HepG2 (cell line): ENCODE measurements around the gene NUDT2. TPM values are rescaled to one million over a fixed set of nuclear protein-coding genes. Genes with fewer than 3 reads are reported as not detected.

Experiments
- ARHGAP35 ChIP-seq: sonication (generic); formaldehyde crosslinking; IDR thresholded peaks from 2 replicates; pipeline ENCODE4 v1.9.0; 2022; ENCODE audit warnings: mild to moderate bottlenecking, inconsistent platforms, moderate library complexity, missing genetic modification reagents, borderline replicate concordance
- ARID2 ChIP-seq: sonication (generic); formaldehyde crosslinking; IDR thresholded peaks from 2 replicates; pipeline ENCODE4 v1.8.1; 2022; ENCODE audit warnings: mild to moderate bottlenecking, missing genetic modification reagents, borderline replicate concordance
- CBFB ChIP-seq: sonication (generic); formaldehyde crosslinking; IDR thresholded peaks from 2 replicates; pipeline ENCODE4 v1.4.0; 2020; ENCODE audit warnings: missing genetic modification reagents
- JUNB ChIP-seq: sonication (generic); formaldehyde crosslinking; IDR thresholded peaks from 2 replicates; pipeline ENCODE4 v1.8.0; 2022; ENCODE audit warnings: missing genetic modification reagents, mild to moderate bottlenecking, borderline replicate concordance
- NFE2L1 ChIP-seq: sonication (generic); formaldehyde crosslinking; IDR thresholded peaks from 2 replicates; pipeline ENCODE4 v1.4.0; 2020; ENCODE audit warnings: missing genetic modification reagents, mild to moderate bottlenecking, borderline replicate concordance
- RCOR2 ChIP-seq: IDR thresholded peaks from 2 replicates; pipeline ENCODE4 v1.6.1; 2016; ENCODE audit warnings: missing biosample characterization, missing genetic modification reagents
- RELA ChIP-seq: sonication (generic); formaldehyde crosslinking; IDR thresholded peaks from 2 replicates; pipeline ENCODE4 v1.4.0; 2020; ENCODE audit warnings: missing genetic modification reagents
- SALL1 ChIP-seq: sonication (generic); formaldehyde crosslinking; IDR thresholded peaks from 2 replicates; pipeline ENCODE4 v1.8.0; 2022; ENCODE audit warnings: mild to moderate bottlenecking, missing genetic modification reagents
- ZNF737 ChIP-seq: sonication (generic); formaldehyde crosslinking; IDR thresholded peaks from 2 replicates; pipeline ENCODE4 v1.5.0; 2020; ENCODE audit warnings: missing genetic modification reagents, mild to moderate bottlenecking, borderline replicate concordance
- ZNF83 ChIP-seq: sonication (generic); formaldehyde crosslinking; IDR thresholded peaks from 2 replicates; pipeline ENCODE4 v1.4.0; 2020; ENCODE audit warnings: missing genetic modification reagents, mild to moderate bottlenecking, borderline replicate concordance
- polyA plus RNA-seq, 8 experiments: library from polyadenylated mRNA; depleted of rRNA in 3 of 8; stranded (reverse) in 7 of 8; unstranded in 1 of 8; fragments of >200 nt; fragmentation: Illumina TruSeq in 4 of 8; extraction: Trizol in 4 of 8; gene quantifications; 2 replicates each; pipeline versions ENCODE4 v1.2.1 to v1.2.3, GENCODE V29; 2011 to 2016; ENCODE audit warnings: low read depth in 4 of 8, missing spikeins in 1 of 8, mixed read lengths in 1 of 8; ENCODE audit not compliant: insufficient read depth in 1 of 8
- total RNA-seq, 5 experiments: library from RNA; depleted of rRNA; stranded (reverse); fragments of >200 nt; fragmentation: Illumina TruSeq; extraction: Trizol; gene quantifications; 2 replicates each; pipeline ENCODE4 v1.2.3, GENCODE V29; 2016; ENCODE audit warnings: low read depth in 1 of 5
- TF ChIP-seq, protein P1 (sequence below): sonication (generic); formaldehyde crosslinking; IDR thresholded peaks from 2 replicates; pipeline ENCODE4 v1.4.0; 2020; ENCODE audit warnings: missing genetic modification reagents
- TF ChIP-seq, protein P2 (sequence below): sonication (generic); formaldehyde crosslinking; IDR thresholded peaks from 2 replicates; pipeline ENCODE4 v1.4.0; 2020; ENCODE audit warnings: missing genetic modification reagents
- TF ChIP-seq, protein P3 (sequence below): sonication (generic); formaldehyde crosslinking; IDR thresholded peaks from 2 replicates; pipeline ENCODE4 v1.4.0; 2020; ENCODE audit warnings: missing genetic modification reagents, borderline replicate concordance
- TF ChIP-seq, protein P4 (sequence below): sonication (generic); formaldehyde crosslinking; IDR thresholded peaks from 2 replicates; pipeline ENCODE4 v1.4.0; 2020; ENCODE audit warnings: mild to moderate bottlenecking, missing genetic modification reagents
- TF ChIP-seq, protein P5 (sequence below): sonication (generic); formaldehyde crosslinking; IDR thresholded peaks from 2 replicates; pipeline ENCODE4 v1.5.0; 2020; ENCODE audit warnings: missing genetic modification reagents
- TF ChIP-seq, protein P6 (sequence below): sonication (generic); formaldehyde crosslinking; IDR thresholded peaks from 2 replicates; pipeline ENCODE4 v1.4.0; 2020; ENCODE audit warnings: missing genetic modification reagents, low read depth, mild to moderate bottlenecking, borderline replicate concordance
- TF ChIP-seq, protein P7 (sequence below): sonication (generic); formaldehyde crosslinking; IDR thresholded peaks from 2 replicates; pipeline ENCODE4 v1.5.0; 2020; ENCODE audit warnings: mild to moderate bottlenecking, missing genetic modification reagents, moderate library complexity

Gene NUDT2
- total and polyA plus RNA-seq, 2 of the 13 experiments (the other 11 are each of a cell fraction or from before 2014, with no cell fraction given): 19.9 to 24.6 TPM

DNA sequence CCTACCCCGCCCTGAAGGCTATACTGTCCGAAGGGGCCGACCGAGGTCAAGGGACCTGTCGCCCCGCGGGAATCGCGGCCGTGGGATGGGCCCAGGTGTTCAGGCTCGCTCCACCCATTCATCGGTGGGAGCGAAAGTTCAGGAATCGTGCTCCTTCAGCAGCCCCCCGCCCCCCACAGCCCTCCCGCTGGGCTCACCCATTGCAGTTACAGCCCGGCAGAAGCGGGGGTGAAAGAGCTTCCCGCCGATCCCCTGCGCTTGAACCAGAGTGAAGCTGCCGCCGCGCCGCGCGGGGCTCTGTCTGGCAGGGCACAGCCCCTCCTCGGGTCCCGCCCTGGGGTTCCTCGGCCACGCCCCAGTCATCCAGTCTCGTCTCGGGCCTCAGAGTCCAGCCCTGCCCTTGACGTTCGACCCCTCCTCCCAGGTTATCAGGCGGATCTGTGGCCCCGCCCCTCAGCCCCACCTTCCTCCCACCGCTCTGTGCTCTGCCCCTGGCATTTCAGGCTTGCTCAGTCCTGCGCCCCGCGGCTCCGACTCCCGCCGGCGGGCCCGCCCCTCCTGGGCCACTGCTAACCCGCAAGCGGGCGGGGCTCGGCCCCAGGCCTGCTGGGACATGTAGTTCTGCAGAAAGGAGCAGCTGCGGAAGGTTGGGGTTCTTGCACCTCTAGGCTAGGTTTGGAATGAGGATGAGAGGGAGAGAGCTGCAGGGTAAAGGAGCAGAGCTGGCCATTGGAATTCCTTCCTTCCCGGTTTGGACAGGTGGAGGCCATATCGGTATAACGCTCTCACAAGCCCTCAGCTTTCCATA, 47.4 kb downstream of the NUDT2 start, which contains the start of gene MYORG (continued):
- TF ChIP-seq, protein P1, sequence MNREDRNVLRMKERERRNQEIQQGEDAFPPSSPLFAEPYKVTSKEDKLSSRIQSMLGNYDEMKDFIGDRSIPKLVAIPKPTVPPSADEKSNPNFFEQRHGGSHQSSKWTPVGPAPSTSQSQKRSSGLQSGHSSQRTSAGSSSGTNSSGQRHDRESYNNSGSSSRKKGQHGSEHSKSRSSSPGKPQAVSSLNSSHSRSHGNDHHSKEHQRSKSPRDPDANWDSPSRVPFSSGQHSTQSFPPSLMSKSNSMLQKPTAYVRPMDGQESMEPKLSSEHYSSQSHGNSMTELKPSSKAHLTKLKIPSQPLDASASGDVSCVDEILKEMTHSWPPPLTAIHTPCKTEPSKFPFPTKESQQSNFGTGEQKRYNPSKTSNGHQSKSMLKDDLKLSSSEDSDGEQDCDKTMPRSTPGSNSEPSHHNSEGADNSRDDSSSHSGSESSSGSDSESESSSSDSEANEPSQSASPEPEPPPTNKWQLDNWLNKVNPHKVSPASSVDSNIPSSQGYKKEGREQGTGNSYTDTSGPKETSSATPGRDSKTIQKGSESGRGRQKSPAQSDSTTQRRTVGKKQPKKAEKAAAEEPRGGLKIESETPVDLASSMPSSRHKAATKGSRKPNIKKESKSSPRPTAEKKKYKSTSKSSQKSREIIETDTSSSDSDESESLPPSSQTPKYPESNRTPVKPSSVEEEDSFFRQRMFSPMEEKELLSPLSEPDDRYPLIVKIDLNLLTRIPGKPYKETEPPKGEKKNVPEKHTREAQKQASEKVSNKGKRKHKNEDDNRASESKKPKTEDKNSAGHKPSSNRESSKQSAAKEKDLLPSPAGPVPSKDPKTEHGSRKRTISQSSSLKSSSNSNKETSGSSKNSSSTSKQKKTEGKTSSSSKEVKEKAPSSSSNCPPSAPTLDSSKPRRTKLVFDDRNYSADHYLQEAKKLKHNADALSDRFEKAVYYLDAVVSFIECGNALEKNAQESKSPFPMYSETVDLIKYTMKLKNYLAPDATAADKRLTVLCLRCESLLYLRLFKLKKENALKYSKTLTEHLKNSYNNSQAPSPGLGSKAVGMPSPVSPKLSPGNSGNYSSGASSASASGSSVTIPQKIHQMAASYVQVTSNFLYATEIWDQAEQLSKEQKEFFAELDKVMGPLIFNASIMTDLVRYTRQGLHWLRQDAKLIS (CRISPR knock-in tag): no peak
- TF ChIP-seq ARHGAP35 (CRISPR knock-in tag): no peak; the same call in none of the 2 replicates
- TF ChIP-seq, protein P2, sequence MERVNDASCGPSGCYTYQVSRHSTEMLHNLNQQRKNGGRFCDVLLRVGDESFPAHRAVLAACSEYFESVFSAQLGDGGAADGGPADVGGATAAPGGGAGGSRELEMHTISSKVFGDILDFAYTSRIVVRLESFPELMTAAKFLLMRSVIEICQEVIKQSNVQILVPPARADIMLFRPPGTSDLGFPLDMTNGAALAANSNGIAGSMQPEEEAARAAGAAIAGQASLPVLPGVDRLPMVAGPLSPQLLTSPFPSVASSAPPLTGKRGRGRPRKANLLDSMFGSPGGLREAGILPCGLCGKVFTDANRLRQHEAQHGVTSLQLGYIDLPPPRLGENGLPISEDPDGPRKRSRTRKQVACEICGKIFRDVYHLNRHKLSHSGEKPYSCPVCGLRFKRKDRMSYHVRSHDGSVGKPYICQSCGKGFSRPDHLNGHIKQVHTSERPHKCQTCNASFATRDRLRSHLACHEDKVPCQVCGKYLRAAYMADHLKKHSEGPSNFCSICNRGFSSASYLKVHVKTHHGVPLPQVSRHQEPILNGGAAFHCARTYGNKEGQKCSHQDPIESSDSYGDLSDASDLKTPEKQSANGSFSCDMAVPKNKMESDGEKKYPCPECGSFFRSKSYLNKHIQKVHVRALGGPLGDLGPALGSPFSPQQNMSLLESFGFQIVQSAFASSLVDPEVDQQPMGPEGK (CRISPR knock-in tag): peak; percentile 85; the same call in 1 of the 2 replicates
- TF ChIP-seq ARID2: no peak
- TF ChIP-seq, protein P3, sequence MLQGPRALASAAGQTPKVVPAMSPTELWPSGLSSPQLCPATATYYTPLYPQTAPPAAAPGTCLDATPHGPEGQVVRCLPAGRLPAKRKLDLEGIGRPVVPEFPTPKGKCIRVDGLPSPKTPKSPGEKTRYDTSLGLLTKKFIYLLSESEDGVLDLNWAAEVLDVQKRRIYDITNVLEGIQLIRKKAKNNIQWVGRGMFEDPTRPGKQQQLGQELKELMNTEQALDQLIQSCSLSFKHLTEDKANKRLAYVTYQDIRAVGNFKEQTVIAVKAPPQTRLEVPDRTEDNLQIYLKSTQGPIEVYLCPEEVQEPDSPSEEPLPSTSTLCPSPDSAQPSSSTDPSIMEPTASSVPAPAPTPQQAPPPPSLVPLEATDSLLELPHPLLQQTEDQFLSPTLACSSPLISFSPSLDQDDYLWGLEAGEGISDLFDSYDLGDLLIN (CRISPR knock-in tag): no peak
- peak; percentile 77 for TF ChIP-seq SALL1 (CRISPR knock-in tag)
- TF ChIP-seq CBFB (CRISPR knock-in tag): peak; percentile 55; the same call in 1 of the 2 replicates
- TF ChIP-seq NFE2L1 (CRISPR knock-in tag): no peak
- TF ChIP-seq, protein P4, sequence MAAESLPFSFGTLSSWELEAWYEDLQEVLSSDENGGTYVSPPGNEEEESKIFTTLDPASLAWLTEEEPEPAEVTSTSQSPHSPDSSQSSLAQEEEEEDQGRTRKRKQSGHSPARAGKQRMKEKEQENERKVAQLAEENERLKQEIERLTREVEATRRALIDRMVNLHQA (CRISPR knock-in tag): no peak
- TF ChIP-seq, protein P5, sequence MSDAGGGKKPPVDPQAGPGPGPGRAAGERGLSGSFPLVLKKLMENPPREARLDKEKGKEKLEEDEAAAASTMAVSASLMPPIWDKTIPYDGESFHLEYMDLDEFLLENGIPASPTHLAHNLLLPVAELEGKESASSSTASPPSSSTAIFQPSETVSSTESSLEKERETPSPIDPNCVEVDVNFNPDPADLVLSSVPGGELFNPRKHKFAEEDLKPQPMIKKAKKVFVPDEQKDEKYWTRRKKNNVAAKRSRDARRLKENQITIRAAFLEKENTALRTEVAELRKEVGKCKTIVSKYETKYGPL (CRISPR knock-in tag): no peak
- 0 out of 2 replicates have a peak, but pooled peaks have one; percentile 12 for TF ChIP-seq ZNF83 (CRISPR knock-in tag)
- TF ChIP-seq, protein P6, sequence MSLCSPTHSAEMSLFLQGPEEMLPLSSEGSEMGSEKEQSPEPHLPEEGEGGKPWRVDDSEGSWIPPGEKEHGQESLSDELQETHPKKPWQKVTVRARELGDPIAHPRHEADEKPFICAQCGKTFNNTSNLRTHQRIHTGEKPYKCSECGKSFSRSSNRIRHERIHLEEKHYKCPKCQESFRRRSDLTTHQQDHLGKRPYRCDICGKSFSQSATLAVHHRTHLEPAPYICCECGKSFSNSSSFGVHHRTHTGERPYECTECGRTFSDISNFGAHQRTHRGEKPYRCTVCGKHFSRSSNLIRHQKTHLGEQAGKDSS (CRISPR knock-in tag): no peak
- TF ChIP-seq, protein P7, sequence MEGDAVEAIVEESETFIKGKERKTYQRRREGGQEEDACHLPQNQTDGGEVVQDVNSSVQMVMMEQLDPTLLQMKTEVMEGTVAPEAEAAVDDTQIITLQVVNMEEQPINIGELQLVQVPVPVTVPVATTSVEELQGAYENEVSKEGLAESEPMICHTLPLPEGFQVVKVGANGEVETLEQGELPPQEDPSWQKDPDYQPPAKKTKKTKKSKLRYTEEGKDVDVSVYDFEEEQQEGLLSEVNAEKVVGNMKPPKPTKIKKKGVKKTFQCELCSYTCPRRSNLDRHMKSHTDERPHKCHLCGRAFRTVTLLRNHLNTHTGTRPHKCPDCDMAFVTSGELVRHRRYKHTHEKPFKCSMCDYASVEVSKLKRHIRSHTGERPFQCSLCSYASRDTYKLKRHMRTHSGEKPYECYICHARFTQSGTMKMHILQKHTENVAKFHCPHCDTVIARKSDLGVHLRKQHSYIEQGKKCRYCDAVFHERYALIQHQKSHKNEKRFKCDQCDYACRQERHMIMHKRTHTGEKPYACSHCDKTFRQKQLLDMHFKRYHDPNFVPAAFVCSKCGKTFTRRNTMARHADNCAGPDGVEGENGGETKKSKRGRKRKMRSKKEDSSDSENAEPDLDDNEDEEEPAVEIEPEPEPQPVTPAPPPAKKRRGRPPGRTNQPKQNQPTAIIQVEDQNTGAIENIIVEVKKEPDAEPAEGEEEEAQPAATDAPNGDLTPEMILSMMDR: no peak; the same call in 1 of the 2 replicates
- no peak for TF ChIP-seq JUNB (CRISPR knock-in tag)
- TF ChIP-seq RELA: no peak
- TF ChIP-seq RCOR2: no peak
- TF ChIP-seq ZNF737: no peak
